H7 (cell line): ENCODE results near the gene FKBP6. TPM values are rescaled to one million over a fixed set of nuclear protein-coding genes. Genes with fewer than 3 reads are reported as not detected.
"Not testable (repeated sequence)": the region's sequence is repeated elsewhere in the genome, so short reads cannot be mapped to it uniquely, and the experiment has no call there.

Source experiments
- DNase-seq: peaks from one replicate; pipeline ENCODE4 v3.0.0; 2012
- H3K27me3 ChIP-seq: 2 replicates; pipeline ENCODE4 v1.6.0; 2011; ENCODE audit warnings: mild to moderate bottlenecking, low read length; ENCODE audit not compliant: control insufficient read depth, insufficient read depth
- H3K36me3 ChIP-seq: replicated peaks from 2 replicates; pipeline ENCODE4 v1.5.1; 2011; ENCODE audit warnings: low read length; ENCODE audit not compliant: control insufficient read depth, insufficient read depth
- H3K4me3 ChIP-seq: 2 replicates; pipeline ENCODE4 v1.5.1; 2011; ENCODE audit warnings: low read depth, mild to moderate bottlenecking, control low read depth, low read length, moderate library complexity; ENCODE audit not compliant: insufficient read depth
- total RNA-seq: library from RNA; depleted of rRNA; stranded (reverse); fragments of >200 nt; shearing (Covaris generic); gene quantifications from 2 replicates; pipeline ENCODE4 v1.2.3, GENCODE V29; 2014; rRNA removed

FKBP6 gene, protein sequence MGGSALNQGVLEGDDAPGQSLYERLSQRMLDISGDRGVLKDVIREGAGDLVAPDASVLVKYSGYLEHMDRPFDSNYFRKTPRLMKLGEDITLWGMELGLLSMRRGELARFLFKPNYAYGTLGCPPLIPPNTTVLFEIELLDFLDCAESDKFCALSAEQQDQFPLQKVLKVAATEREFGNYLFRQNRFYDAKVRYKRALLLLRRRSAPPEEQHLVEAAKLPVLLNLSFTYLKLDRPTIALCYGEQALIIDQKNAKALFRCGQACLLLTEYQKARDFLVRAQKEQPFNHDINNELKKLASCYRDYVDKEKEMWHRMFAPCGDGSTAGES
- total RNA-seq, result 0.10 TPM in 1 of 2 replicates, not detected in the other

DNA sequence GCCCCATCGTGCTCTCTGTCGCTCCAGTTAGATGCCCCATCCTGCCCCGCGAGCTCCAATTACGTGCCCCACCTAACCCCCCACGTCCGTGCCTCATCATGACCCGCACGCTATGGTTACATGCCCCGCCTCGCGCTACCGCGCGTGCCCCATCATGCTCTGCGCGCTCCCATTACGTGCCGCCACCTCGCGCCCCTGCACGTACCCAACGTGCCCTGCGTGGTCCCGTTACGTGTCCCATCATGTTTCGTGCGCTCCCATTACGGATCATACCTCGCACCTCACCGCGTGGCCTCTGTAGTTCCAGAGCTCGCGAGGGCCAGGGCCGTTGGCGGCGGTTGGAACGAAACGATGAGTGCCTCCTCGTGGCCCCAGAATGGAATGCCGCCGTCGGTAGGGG, at the start of gene FKBP6, which contains the start of gene TRIM50:
FKBP6 (plus strand) TSS at position 240 of the 400 bp plus-strand sequence. CDS start 268 bp downstream, outside the sequence.
TRIM50 (minus strand) TSS at position 161 of the 400 bp plus-strand sequence. CDS start 3,295 bp downstream, outside the sequence.
- not testable (repeated sequence) for DNase-seq, H3K4me3 ChIP-seq, H3K36me3 ChIP-seq, H3K27me3 ChIP-seq

DNA sequence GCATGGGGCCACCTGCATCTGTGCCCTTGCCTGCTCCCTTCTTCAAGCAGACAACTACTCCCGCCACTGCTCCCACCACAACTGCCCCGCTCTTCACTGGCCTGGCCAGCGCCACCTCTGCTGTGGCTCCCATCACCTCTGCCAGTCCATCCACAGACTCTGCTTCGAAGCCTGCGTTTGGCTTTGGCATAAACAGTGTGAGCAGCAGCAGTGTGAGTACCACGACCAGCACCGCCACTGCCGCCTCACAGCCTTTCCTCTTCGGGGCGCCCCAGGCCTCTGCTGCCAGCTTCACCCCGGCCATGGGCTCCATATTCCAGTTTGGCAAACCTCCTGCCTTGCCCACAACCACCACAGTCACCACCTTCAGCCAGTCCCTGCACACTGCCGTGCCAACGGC, 30.7 kb upstream of the FKBP6 start:
- not testable (repeated sequence) for DNase-seq, H3K36me3 ChIP-seq, H3K27me3 ChIP-seq, H3K4me3 ChIP-seq

DNA sequence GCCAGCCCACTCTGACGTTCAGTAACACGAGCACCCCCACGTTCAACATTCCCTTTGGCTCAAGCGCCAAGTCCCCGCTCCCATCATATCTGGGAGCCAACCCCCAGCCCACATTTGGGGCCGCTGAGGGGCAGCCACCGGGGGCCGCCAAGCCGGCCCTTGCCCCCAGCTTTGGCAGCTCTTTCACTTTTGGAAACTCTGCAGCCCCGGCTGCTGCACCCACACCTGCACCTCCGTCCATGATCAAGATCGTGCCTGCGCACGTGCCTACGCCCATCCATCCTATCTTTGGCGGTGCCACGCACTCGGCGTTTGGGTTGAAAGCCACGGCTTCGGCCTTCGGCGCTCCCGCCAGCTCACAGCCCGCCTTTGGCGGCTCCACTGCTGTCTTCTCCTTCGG, 30.3 kb upstream of the FKBP6 start:
- not testable (repeated sequence) for H3K36me3 ChIP-seq

DNA sequence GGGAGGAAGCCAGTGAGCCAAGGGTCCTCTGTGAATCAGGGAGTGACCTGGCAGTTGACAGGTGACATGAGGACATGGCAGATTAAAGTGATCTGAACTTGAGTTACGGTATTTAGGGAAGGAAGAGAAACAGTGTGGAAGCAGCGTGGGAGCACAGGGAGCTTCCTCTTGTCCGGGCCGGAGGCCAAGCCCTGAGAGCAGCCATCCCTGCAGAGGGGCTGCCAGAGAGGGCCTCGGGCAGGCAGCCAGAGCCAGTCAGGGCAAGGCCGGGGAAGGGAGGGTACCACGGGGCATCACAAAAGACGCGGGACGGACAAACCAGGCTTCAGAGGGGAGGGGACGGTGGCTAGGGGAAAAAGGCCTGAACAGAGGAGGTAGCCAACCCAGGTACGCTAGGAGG, 28.1 kb upstream of the FKBP6 start:
- H3K27me3 ChIP-seq, DNase-seq, H3K36me3 ChIP-seq, H3K4me3 ChIP-seq: not testable (repeated sequence)

More for the DNA sequence above, 30.3 kb upstream of the FKBP6 start:
- H3K27me3 ChIP-seq, H3K4me3 ChIP-seq, DNase-seq: not testable (repeated sequence)

DNA sequence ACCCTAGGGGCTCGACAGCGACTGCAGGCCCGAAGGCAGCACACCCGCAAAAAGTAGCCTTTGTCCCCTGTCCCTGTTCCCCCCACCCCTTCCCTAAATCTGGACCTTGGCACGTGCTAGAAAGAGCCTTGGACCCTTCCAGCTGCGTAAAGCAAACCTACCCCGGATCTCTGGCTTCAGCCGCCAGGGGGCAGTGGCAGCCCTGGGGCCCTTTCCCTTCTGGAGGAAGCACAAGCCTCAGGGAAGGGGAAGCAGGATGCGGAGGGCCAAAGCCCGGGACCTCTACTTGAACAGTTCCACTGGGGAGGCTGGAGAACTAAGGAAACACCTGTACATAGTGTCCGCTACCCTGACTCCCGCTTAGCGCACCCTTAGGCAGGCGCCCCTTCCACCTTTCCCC, 26.9 kb upstream of the FKBP6 start:
- not testable (repeated sequence) for H3K4me3 ChIP-seq, H3K27me3 ChIP-seq, H3K36me3 ChIP-seq, DNase-seq

DNA sequence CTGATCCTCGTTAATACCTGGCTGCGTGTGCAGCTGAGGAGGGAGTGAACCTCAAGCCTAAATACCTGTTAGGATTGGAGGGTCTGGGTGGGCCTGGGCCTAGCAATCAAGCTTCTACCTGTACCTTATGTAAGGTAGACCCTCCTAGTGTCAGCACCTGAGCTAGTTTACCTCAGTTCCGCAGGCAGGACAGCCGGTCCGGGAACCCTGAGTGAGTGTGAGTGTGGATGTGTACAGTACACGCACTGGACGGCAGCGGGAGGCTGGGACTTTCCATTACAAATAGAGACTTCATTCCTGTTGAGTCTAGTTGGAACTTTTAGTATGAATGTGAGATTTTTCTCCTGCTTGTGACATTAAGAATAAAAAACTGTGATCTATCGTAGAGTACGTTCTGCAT, 25.1 kb upstream of the FKBP6 start:
- not testable (repeated sequence) for H3K36me3 ChIP-seq, DNase-seq

DNA sequence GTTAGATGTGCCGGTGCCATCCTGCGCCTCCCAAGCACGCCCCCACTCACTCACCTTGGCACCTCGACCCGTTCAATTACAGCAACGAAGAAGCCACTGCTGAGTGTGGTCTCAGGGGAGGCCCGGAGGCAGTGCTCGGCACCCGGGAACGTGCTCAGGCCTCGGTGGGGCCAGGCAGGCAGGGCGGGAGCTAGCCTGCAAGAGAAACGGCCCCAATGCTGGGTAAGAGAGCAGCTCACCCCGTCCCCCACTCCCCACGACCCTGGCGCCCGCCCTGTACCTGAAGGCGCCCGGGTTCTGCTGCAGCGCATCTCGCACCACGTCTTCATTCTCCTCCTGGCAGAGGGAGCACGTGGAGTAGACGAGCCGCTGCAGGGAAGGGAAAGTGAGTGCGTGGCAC, 24.4 kb upstream of the FKBP6 start:
- H3K4me3 ChIP-seq, result no peak overlapping the region
- no peaks in the 10 kb centered on the region for H3K27me3 ChIP-seq
- peak; percentile 21 for DNase-seq
- peaks cover 10% of the 10 kb centered on the region for H3K36me3 ChIP-seq

More for the DNA sequence above, 25.1 kb upstream of the FKBP6 start:
- not testable (repeated sequence) for H3K27me3 ChIP-seq, H3K4me3 ChIP-seq

DNA sequence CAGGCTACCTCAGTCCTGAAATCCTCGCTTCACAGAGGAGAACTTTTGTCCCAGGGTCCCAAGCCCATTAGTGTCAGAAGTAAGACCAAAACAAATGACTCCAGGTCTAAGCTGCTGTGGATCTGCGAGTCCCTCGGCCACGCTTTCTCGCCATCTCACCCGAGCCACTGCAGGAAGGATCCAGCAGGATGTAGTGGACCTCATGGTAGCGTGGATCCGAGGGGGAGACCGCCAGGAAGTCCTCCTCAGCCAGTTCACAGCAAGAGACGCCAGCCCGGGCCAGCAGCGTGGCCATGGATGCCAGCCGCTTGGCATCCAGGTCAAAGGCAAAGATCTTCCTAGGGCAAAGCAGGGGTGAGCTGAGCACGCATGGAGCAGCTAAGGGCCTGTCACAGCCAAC, 23.9 kb upstream of the FKBP6 start:
- peaks cover 10% of the 10 kb centered on the region for H3K36me3 ChIP-seq
- DNase-seq, result peak; percentile 23
- no peak overlapping the region for H3K4me3 ChIP-seq
- H3K27me3 ChIP-seq, result no peaks in the 10 kb centered on the region

DNA sequence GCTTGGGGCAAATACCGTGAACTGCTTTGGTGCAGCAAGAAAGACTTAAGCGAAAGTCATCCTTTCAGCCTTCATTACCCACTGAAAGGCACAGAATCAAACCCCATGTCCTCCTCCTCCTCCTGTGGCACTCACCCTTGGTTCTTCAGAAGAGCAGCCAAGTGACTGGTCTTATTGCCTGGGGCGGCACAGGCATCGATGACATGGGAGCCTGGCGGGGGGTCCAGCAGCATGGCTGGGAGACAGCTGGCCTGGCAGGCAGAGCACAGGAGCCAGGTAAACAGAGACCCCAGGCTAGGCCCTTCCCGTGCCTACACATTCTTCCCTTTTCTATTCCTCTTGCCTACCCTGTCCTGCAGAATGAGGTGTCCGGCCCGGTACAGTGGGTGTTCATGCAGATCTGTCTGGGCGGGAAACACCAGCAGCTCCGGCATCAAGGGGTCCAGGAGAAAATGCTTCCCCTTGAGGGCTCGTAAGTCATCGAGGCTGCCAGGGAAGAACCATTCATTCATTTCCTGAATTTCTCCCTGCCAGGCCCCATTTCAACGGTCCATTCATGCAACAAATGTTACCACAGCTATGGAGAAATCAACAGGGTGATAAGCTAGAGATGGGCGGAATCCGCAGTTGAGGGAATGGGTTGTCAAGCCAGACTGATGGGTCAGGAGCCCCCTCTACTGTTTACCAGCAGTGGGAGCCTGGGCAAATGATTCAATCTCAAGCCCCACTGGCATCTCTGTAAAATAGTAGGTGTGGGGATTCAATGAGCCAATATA, 23.2 kb upstream of the FKBP6 start:
- not testable (repeated sequence) for DNase-seq, H3K4me3 ChIP-seq, H3K27me3 ChIP-seq, H3K36me3 ChIP-seq

DNA sequence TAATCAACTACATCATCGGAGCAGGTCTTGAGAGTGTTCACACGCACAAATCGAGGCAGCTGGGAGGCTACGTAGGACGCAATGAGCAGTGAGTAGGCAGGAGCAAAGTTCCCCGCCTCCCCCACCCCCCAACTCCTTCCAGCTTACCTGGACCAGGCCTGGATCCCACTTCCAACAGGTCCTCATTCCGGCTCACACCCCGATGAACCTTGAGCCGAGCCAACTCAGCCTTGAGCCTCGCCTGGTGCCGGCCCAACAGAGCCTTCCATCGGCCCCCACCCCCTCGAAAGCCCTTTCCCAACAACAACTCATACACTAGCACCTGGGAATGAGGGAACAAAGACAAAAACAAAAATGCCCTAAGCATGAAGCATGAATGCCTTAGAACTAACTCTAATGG, 20.5 kb upstream of the FKBP6 start:
- Histone ChIP-seq H3K27me3 (no peaks in the 10 kb centered on the region), H3K36me3 (peaks cover 10% of the 10 kb centered on the region), H3K4me3 (no peak overlapping the region)
- DNase-seq, result peak; percentile 39

DNA sequence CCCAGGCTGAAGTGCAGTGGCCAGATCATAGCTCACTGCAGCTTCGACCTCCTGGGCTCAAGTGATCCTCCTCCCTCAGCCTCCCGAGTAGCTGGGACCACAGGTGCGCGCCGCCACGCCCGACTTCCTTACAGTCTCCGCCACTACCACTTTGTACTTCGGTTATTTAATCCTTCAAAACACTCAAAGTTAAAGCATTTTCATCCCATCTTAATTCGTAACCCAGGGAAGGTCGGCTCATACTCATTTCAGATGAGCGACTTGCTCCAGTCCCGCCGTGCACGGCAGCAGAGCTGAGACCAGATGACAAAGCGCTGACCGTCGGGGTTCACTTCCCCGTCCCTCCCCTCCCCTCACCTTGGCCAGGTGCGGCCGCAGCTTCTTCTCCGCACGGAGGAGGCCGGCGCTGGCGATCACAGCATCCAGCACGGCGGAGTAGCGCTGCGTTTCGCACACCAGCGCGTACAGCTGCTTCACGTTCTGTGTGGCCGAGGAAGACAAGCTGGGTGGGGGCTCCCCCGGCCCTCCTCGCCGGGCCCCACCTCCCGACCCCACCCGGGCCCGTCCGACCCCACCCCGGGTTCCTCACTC, 19.8 kb upstream of the FKBP6 start:
- H3K36me3 ChIP-seq, result peaks cover 9% of the 10 kb centered on the region
- H3K4me3 ChIP-seq, result peak overlapping the region; percentile 74
- H3K27me3 ChIP-seq, result no peaks in the 10 kb centered on the region
- peak; percentile 84 for DNase-seq

DNA sequence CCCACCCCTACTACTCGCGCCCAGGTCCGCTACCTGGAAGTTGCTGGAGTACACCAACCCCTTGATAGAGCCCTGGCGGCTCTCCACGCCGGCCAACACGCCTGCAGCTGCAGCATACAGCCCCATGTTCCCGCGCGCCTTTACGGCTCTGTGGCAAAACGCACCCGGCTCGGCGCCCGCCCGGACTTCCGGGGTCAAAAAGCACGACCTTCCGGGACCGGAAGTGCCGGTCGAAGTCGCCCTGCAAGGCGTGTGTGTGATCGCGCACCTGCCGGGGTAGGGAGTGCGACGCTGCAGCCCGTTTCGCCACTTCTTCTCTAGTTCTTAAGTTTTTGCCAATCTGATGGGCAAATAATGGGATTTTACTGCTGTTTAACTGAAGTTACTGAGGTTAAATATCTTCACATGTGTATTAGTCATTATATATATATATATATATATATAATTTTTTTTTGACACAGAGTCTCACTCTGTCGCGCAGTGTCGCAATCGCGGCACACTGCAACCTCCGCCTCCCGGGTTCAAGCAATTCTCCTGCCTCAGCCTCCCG, 19.2 kb upstream of the FKBP6 start, which contains the start of gene NSUN5:
NSUN5 (minus strand) TSS at position 162 of the 550 bp plus-strand sequence; CDS start at position 126, 36 bp downstream.
- peak within 1 kb of the TSS; percentile 74 for H3K4me3 ChIP-seq
- peak; percentile 94 for DNase-seq
- H3K27me3 ChIP-seq, result no peaks in the 10 kb centered on the region
- H3K36me3 ChIP-seq, result peaks cover 8% of the 10 kb centered on the region

DNA sequence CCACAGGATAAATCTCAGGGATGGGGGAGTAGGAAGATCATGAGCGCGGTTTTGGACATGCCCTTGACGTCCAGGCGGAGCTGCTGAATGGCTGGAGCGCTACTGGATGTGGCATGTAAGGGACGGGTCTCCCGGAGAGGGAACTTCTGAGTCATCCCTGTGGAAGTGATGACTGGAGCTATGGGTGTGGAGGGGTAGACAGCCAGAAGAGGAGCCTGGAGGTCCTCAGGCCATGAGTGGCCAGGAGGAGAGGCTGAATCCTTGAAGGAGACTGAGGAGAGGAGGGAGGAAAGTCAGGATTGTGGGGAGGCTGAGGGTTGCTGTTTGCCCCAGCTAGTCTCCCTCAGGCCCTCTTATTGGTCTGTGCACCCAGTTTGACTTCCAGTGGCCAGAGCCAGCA, 16.5 kb upstream of the FKBP6 start:
- H3K36me3 ChIP-seq, H3K4me3 ChIP-seq, DNase-seq, H3K27me3 ChIP-seq: not testable (repeated sequence)

DNA sequence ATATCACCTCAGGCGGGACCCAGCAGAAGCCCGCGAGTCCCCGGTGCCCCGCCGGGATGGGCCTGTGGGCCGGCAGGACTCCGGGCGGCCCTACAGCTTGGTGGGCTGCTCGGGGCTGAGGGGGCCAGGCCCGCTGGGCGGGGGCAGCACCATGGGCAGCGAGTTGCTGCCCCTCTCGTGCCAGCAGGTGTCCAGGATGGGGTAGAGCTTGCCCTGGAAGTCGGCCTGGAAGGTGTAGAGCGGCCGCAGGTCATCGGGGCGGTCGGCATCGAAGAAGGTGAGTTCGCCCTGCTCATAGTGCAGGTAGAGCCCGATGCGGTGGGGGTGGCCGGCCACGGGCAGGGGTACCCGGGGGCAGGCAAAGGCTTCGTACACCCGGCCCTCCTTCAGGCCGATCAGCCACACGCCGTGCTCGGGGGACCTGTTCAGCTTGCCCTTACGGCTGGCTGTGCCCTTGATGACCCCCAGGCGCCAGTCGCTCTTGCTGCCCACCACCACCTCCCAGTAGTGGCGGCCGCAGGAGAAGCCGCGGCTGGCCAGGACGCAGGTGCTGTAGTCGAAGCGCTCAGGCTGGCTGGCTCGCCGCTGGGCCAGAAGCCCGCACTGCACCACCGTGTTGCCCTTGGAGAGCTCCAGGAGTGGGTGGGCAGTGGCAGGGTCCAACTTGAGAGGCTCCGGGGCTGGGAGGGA, 15.0 kb upstream of the FKBP6 start:
- peak; percentile 60 for DNase-seq
- Histone ChIP-seq H3K36me3 (no peaks in the 10 kb centered on the region), H3K4me3 (no peak overlapping the region), H3K27me3 (no peaks in the 10 kb centered on the region)
